Activated gamma-delta T cell treated with Interleukin-2 at 50 U/mL for 16 hours (primary cell): ENCODE results near the gene ARID1A.

Source experiments
- DNase-seq: peaks from one replicate; pipeline ENCODE4 v3.0.0-alpha.2; 2020

ARID1A gene

GRCh38 chr1:26729633-26730032, 33.8 kb downstream of the ARID1A start:
- DNase-seq: no peak

DNA sequence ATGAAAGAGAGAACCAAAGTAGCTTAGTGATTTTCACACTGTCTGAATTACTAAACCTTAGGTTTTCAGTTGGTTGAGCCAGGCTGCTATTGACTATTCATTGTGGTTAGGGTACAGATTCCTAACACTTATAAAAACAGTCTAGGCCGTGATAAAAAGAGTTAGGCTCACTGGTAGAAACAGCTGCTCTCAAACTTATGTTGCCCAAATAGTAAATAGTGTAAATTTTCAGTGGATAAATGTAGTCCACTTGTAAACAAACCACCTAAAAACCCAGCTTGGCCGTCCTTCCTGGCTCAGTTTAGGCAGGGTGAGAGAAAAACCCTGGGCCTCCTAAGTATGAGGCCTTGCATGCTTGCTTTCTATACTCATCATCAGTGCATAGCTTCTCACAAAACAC, 34.9 kb downstream of the ARID1A start:
- DNase-seq: no peak

GRCh38 chr1:26731233-26731902, 35.6 kb downstream of the ARID1A start:
- DNase-seq: no peak

DNA sequence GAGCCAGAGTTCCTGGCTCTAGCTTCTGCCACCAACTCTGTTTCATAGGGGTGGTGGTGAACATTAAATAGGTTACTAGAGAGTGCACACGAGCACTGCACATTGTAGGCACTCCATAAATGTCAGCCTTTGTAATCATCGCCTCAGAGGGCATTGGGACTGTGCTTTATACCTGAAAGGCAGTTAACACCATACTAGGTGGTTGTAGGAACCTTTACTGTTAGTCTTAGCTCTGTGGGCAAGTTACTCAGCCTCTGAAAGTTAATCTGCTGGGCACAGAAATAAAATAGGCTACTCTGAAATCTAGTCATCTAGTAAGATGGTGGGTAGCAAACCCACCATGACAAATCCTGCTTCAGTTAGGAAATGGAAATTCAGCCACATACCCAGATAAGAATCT, 37.6 kb downstream of the ARID1A start:
- no peak for DNase-seq

DNA sequence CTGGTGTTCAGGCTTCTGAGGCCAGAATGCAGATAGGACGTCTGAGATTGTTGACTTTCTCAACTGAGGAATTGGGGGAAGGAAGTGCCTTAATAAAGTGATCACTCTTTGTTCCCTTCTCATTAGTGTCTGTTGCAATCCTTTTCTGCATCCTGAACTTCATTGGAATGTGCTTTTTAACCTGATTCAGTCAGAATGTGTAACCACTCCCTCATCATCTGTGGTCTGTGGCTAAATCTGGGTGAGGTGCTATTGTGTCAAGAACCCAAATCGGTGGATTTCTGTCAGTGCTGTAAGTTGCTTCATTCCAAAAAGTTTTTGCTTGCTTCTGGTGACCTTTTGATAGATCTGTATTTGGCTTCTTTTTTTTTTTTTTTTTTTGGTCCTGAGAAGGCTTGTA, 38.2 kb downstream of the ARID1A start:
- peak; percentile 28 for DNase-seq

GRCh38 chr1:26734501-26735058, 38.8 kb downstream of the ARID1A start:
- no peak for DNase-seq

GRCh38 chr1:26739329-26739914, 43.6 kb downstream of the ARID1A start:
- DNase-seq: no peak

DNA sequence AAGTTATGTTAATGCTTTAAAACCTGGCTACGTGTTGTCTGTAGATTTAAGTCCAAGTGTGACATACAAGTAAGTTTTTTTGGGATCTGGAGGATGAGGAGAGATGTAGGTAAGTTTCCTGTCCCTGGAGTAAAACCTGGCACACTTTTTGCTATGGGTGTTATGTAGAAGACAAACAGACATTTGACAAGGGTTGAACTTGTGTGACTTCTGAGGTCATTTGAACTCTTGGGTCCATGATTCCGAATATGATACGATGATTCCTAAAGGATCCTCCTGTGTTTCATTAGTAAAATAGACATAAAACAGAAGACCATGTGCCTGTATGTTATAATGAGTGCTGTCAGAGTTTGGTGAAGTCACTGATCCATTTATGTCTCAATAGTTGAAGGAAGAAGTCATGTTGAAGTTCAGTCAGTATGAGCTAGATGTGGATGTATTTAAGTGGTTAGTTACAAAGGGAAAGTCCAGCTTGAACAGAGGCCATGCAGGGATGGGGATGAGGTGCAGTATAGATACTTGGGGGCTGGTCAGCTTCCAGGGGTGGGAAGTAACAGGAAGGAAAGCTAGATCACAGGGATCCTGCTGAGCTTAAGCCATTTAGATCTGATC, 44.3 kb downstream of the ARID1A start:
- DNase-seq: no peak

GRCh38 chr1:26740952-26741351, 45.1 kb downstream of the ARID1A start:
- no peak for DNase-seq

- DNase-seq: no peak
These were observed 47.7 kb downstream of the ARID1A start for GRCh38 chr1:26743426-26744059.

DNA sequence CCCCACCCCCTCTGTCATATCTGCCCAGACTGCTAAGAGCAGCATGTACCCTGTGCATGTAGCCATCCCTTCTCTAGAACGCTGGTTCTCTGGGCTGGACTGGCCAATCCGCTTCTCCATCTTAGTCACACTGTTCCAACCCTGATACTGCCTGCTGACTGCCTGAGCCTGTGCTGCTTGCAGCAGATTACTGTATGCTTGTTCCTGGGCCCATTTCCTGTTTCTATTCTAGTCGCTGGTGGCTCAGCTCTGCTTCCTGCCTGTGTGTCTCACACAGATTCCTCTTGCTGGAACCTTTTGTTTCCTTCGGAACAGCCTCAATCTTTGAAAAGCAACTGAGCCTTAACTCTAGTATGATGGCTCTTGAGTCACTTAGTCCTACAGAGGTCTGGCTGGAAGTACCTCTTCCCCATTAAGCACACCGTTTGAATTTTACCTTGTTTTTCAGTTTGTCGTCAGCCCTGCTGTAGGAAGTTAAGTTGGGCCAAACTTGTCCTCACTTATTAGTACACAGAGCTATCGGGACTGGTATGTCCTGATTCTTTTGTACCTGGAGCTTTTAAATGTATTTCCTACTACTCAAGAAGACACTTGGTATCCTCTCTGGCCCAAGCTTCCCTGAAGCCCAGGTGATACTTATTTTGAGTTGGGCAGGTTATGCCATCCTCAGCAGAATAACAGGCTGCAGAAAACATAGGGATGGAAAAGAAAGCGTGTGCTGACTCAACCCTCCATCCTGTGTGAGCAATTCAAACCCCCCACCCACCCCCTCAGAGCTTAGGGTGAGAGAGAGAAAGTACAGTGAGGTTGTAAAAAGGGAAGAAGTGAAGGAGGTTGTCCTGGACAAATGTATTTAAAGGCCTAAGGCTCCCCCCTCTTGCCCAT, 48.5 kb downstream of the ARID1A start:
- DNase-seq: peak; percentile 79

- no peak for DNase-seq
These were observed 49.4 kb downstream of the ARID1A start for GRCh38 chr1:26745191-26745590.

- DNase-seq: no peak
These were observed 51.2 kb downstream of the ARID1A start for GRCh38 chr1:26747048-26747447.

GRCh38 chr1:26748351-26748750, 52.5 kb downstream of the ARID1A start:
- DNase-seq: no peak

DNA sequence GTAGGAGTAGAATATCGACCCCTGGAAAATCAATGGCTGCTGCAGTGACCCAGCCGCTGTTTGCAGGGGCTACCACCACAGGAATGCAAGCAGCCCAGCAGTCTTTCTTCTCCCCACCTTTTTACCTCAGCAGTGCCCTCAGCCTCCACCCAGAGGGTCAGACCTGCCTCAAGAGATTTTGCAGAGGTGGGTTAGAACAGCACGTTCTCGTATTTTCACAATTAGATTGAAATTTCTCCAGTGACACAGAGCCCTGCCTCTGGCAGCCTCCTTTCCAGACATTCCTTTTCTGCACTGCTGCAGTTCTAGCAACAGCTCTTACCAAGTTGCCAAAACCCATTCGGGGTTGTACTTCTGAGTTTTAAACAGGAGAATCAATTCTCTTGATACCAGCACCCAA, 53.6 kb downstream of the ARID1A start:
- DNase-seq: no peak

DNA sequence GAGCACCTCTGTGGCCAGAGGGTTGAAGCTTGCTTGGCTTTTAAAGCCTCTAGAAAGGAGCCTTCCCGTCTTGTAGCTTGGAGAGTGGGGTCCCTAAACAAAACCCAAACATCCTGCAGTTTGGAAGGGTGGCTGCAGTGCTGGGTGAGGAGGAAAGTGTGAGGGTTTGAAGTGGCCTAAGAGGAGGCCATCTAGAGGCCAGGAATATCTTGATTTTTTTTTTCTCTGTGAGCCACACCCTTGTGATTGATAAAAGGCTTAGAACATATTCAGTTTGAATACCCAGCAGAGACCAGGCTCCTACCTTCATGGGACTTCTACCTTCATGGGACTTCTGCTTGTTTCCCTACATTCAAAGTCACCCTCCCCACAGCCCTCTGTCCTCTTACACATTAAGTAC, 54.6 kb downstream of the ARID1A start:
- DNase-seq: no peak

- no peak for DNase-seq
These were observed 56.7 kb downstream of the ARID1A start for GRCh38 chr1:26752519-26752918.

GRCh38 chr1:26754086-26754874, 58.5 kb downstream of the ARID1A start:
- no peak for DNase-seq

DNA sequence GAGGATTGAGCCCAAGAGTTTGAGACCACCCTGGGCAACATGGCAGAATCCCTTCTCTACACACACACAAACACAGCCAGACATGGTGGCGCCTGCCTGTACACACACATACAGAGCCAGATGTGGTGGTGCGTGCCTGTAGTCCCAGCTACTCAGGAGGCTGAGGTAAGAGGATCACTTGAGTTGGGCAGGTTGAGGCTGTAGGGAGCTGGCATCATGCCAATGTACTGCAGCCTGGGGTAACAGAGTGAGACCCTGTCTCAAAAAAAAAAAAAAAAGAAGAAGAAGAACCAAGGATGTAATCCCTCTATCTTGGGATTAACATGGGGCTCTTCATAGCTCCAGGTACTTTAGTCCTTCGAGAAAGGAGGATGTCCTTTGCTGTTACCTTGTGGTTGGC, 62.5 kb downstream of the ARID1A start:
- DNase-seq: no peak

DNA sequence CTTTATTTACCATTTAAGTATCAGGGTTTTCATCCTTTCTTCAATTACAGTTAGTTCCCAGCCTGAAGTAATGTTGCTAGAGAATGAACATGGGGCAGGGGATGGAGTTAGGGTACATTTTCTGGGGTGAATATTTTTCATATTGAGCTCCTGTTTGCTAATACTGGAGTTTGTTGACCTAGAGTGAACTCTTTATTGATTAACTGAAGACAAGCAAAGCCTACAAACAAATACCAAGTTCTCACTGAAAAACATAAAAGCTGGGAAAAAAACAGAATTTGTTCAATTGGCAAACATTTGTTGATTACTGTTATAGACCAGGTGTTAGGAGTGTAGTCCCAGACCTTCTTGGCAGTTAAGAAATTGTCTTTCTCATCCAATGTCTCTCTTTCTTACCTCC, 63.7 kb downstream of the ARID1A start:
- DNase-seq: no peak

DNA sequence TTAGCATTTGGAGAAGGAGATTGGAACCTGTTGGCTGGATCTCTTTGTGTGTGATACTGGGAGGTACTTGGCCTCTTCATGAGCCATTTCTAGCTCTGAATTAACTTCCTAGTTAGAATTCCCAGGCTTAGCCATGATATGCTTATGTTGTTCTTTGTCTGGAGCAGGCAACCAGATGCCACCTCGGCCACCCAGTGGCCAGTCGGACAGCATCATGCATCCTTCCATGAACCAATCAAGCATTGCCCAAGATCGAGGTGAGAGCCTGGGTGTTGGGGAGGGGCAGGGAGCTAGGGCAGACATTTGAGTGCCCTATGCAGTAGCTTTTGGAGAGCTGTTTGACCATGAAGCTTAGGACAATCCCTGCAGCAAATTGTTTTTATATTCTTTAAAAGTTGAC, 65.4 kb downstream of the ARID1A start:
- DNase-seq: no peak

DNA sequence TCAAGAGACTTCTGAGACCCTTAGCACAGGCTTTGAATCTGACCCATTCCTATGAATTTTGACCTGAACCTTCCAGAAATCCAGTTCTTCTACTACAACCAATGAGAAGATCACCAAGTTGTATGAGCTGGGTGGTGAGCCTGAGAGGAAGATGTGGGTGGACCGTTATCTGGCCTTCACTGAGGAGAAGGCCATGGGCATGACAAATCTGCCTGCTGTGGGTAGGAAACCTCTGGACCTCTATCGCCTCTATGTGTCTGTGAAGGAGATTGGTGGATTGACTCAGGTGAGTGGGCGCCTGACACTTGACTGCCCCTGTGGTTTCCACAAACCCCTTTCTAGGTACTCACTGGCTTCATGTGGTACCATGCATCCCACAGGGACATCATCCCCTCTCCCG, 71.9 kb downstream of the ARID1A start:
- DNase-seq: no peak
